H1 (cell line): ENCODE results near the gene DGKH. TPM values are rescaled to one million over a fixed set of nuclear protein-coding genes. Genes with fewer than 3 reads are reported as not detected.

Experiments used
- CTCF ChIA-PET: fragments of 300-600 bp; sonication (Branson Sonifier 250); formaldehyde crosslinking; loops from one replicate; lab custom pipeline; 2021; ENCODE audit not compliant: partially characterized antibody; lab: Charles Lee
- POLR2A ChIA-PET: fragments of 300-600 bp; sonication (Branson Sonifier 250); formaldehyde crosslinking; loops from one replicate; lab custom pipeline; 2021; ENCODE audit warnings: inconsistent platforms; ENCODE audit not compliant: partially characterized antibody; lab: Charles Lee
- DNase-seq, 2 experiments: peaks; one replicate each; pipeline versions ENCODE4 v3.0.0 to v3.0.0-alpha.2; 2010 to 2022; ENCODE audit warnings: low spot score in 2 of 2, low read depth in 1 of 2, mixed read lengths in 1 of 2
- FAIRE-seq: peaks from 2 replicates; lab custom pipeline; 2011; peaks lifted over from hg19 to GRCh38; lab: Jason Lieb, UNC
- H2AFZ ChIP-seq: 2 replicates; pipeline ENCODE4 v1.8.1; 2012; ENCODE audit warnings: low read length, inconsistent platforms
- H2AK5ac ChIP-seq: 2 replicates; pipeline ENCODE4 v1.6.1; 2013; ENCODE audit warnings: low read depth, low read length
- H2BK120ac ChIP-seq: replicated peaks from 2 replicates; pipeline ENCODE3; 2013; ENCODE audit warnings: low read depth, low read length, inconsistent platforms
- H2BK12ac ChIP-seq: 2 replicates; pipeline ENCODE4 v1.6.1; 2013; ENCODE audit warnings: low read depth, low read length
- H2BK15ac ChIP-seq: 2 replicates; pipeline ENCODE4 v1.6.1; 2013; ENCODE audit warnings: low read length
- H2BK20ac ChIP-seq: 2 replicates; pipeline ENCODE4 v1.6.1; 2013; ENCODE audit warnings: low read length
- H2BK5ac ChIP-seq: 2 replicates; pipeline ENCODE4 v1.6.1; 2013; ENCODE audit warnings: low read depth, low read length
- H3K14ac ChIP-seq: 2 replicates; pipeline ENCODE4 v1.6.1; 2013; ENCODE audit warnings: inconsistent platforms; ENCODE audit not compliant: insufficient read length
- H3K18ac ChIP-seq: 2 replicates; pipeline ENCODE4 v1.6.1; 2013; ENCODE audit warnings: low read length; ENCODE audit errors: extremely low read depth
- H3K23ac ChIP-seq: 2 replicates; pipeline ENCODE4 v1.6.1; 2013; ENCODE audit warnings: inconsistent platforms; ENCODE audit not compliant: insufficient read length
- H3K23me2 ChIP-seq: 2 replicates; pipeline ENCODE4 v1.6.1; 2013; ENCODE audit warnings: low read depth, low read length
- H3K27ac ChIP-seq: 2 replicates; pipeline ENCODE4 v1.6.1; 2011; ENCODE audit warnings: low read depth, low read length, inconsistent platforms
- H3K27me3 ChIP-seq, 4 experiments: replicated peaks in 1 of 4; 1 replicate in 1 of 4; 2 replicates in 3 of 4; pipeline versions ENCODE4 v1.6.1 to v1.8.1; 2011 to 2013; ENCODE audit warnings: low read length in 3 of 4, mild to moderate bottlenecking in 3 of 4, inconsistent platforms in 2 of 4, mixed read lengths in 2 of 4, moderate library complexity in 1 of 4; ENCODE audit not compliant: control insufficient read depth in 3 of 4, insufficient read depth in 3 of 4; ENCODE audit errors: extremely low read depth in 1 of 4
- H3K36me3 ChIP-seq, 4 experiments: 2 replicates each; pipeline versions ENCODE4 v1.6.1 to v1.8.1; 2011 to 2013; ENCODE audit warnings: mild to moderate bottlenecking in 4 of 4, low read length in 3 of 4, moderate library complexity in 2 of 4, control low read depth in 1 of 4, inconsistent platforms in 1 of 4; ENCODE audit not compliant: insufficient read depth in 4 of 4, control insufficient read depth in 2 of 4
- H3K4ac ChIP-seq: replicated peaks from 2 replicates; pipeline ENCODE3; 2013; ENCODE audit warnings: low read length, low read depth, mixed read lengths, inconsistent platforms; ENCODE audit not compliant: insufficient read length
- H3K4me1 ChIP-seq, 4 experiments: replicated peaks in 1 of 4; 1 replicate in 1 of 4; 2 replicates in 3 of 4; pipeline versions ENCODE4 v1.6.1 to v1.8.1; 2011 to 2013; ENCODE audit warnings: low read length in 3 of 4, inconsistent platforms in 2 of 4, mixed read lengths in 1 of 4; ENCODE audit not compliant: insufficient read depth in 4 of 4, control insufficient read depth in 3 of 4
- H3K4me2 ChIP-seq, 2 experiments: 2 replicates each; pipeline versions ENCODE4 v1.6.1 to v1.8.1; 2011 to 2013; ENCODE audit warnings: low read depth in 2 of 2, low read length in 2 of 2, control low read depth in 1 of 2, inconsistent platforms in 1 of 2, mild to moderate bottlenecking in 1 of 2; ENCODE audit not compliant: insufficient read depth in 1 of 2
- H3K4me3 ChIP-seq, 4 experiments: fragments of 200-600, 300-600 bp in 1 of 4; sonication (generic), shearing (Covaris generic), sonication (Bioruptor Twin) in 1 of 4; 2 replicates each; pipeline versions ENCODE4 v1.5.1 to v1.8.1; 2011 to 2016; ENCODE audit warnings: low read length in 4 of 4, low read depth in 3 of 4, control low read depth in 2 of 4, inconsistent platforms in 2 of 4, mild to moderate bottlenecking in 2 of 4, mixed read lengths in 1 of 4, moderate library complexity in 1 of 4; ENCODE audit not compliant: insufficient read depth in 2 of 4; ENCODE audit errors: extremely low read depth in 1 of 4
- H3K56ac ChIP-seq: replicated peaks from 2 replicates; pipeline ENCODE3; 2013; ENCODE audit warnings: low read depth, mild to moderate bottlenecking, mixed read lengths, low read length, inconsistent platforms; ENCODE audit not compliant: insufficient read length
- H3K79me1 ChIP-seq: 2 replicates; pipeline ENCODE4 v1.6.1; 2013; ENCODE audit warnings: low read depth, low read length, control low read depth
- H3K79me2 ChIP-seq, 2 experiments: 2 replicates each; pipeline versions ENCODE4 v1.6.1 to v1.8.1; 2012 to 2013; ENCODE audit warnings: low read length in 2 of 2, mild to moderate bottlenecking in 2 of 2, inconsistent platforms in 1 of 2; ENCODE audit not compliant: insufficient read depth in 2 of 2, control insufficient read depth in 1 of 2
- H3K9ac ChIP-seq, 4 experiments: replicated peaks in 1 of 4; 1 replicate in 1 of 4; 2 replicates in 3 of 4; pipeline versions ENCODE4 v1.6.1 to v1.8.1; 2011 to 2013; ENCODE audit warnings: low read depth in 3 of 4, low read length in 3 of 4, control low read depth in 2 of 4, mild to moderate bottlenecking in 2 of 4, moderate library complexity in 2 of 4, inconsistent platforms in 1 of 4; ENCODE audit errors: extremely low read depth in 1 of 4
- H3K9me3 ChIP-seq, 2 experiments: 2 replicates each; pipeline versions ENCODE4 v1.6.1 to v1.8.1; 2012 to 2013; ENCODE audit warnings: mild to moderate bottlenecking in 2 of 2, moderate library complexity in 2 of 2, control low read depth in 1 of 2, inconsistent platforms in 1 of 2, low read depth in 1 of 2, low read length in 1 of 2, mixed read lengths in 1 of 2; ENCODE audit not compliant: insufficient read depth in 2 of 2
- H4K20me1 ChIP-seq, 2 experiments: replicated peaks in 1 of 2; 2 replicates each; pipeline versions ENCODE3 to v1.8.1; 2011 to 2013; ENCODE audit warnings: inconsistent platforms in 2 of 2, low read length in 2 of 2, mild to moderate bottlenecking in 1 of 2; ENCODE audit not compliant: insufficient read depth in 2 of 2, control insufficient read depth in 1 of 2
- H4K5ac ChIP-seq: 2 replicates; pipeline ENCODE4 v1.6.1; 2013; ENCODE audit warnings: low read length, low read depth, mixed read lengths, inconsistent platforms; ENCODE audit not compliant: insufficient read length
- H4K8ac ChIP-seq: 2 replicates; pipeline ENCODE4 v1.8.0; 2013; ENCODE audit warnings: mild to moderate bottlenecking, moderate library complexity, low read length, inconsistent platforms; ENCODE audit not compliant: insufficient read depth; ENCODE audit errors: extremely low read depth
- H4K91ac ChIP-seq: replicated peaks from 2 replicates; pipeline ENCODE3; 2013; ENCODE audit warnings: low read length, mixed read lengths, inconsistent platforms; ENCODE audit not compliant: insufficient read length
- ASH2L ChIP-seq: fragments of 200-600, 300-600 bp; sonication (generic); IDR thresholded peaks from one replicate; pipeline ENCODE4 v1.7.1; 2017; ENCODE audit warnings: low read length
- BCL11A ChIP-seq, 2 experiments: IDR thresholded peaks; one replicate each; pipeline ENCODE4 v1.6.1; 2011; ENCODE audit warnings: low read depth in 2 of 2, low read length in 2 of 2, mild to moderate bottlenecking in 2 of 2
- CBX5 ChIP-seq: fragments of 300-800, 300-1000 bp; sonication (generic); IDR thresholded peaks from 2 replicates; pipeline ENCODE4 v1.7.1; 2016; ENCODE audit warnings: antibody characterized with exemption, low read length, low read depth
- FOSL1 ChIP-seq: IDR thresholded peaks from 2 replicates; pipeline ENCODE4 v1.6.1; 2011; ENCODE audit warnings: mild to moderate bottlenecking, low read depth, low read length, moderate library complexity; ENCODE audit not compliant: insufficient read depth
- HDAC6 ChIP-seq: IDR thresholded peaks from one replicate; pipeline ENCODE4 v1.7.1; 2012; ENCODE audit warnings: low read depth, mild to moderate bottlenecking, inconsistent platforms, low read length, moderate library complexity
- JUN ChIP-seq: IDR thresholded peaks from 2 replicates; pipeline ENCODE4 v1.6.1; 2011; ENCODE audit warnings: low read depth, mild to moderate bottlenecking, improper control_type of control experiment, low read length
- JUND ChIP-seq: IDR thresholded peaks from 2 replicates; pipeline ENCODE4 v1.6.1; 2011; ENCODE audit warnings: mild to moderate bottlenecking, improper control_type of control experiment, low read length
- KDM5A ChIP-seq: fragments of 200-600 bp; IDR thresholded peaks from 2 replicates; pipeline ENCODE4 v1.7.1; 2012; ENCODE audit warnings: mild to moderate bottlenecking, low read length, inconsistent platforms, mixed read lengths
- PHF8 ChIP-seq: fragments of 200-600 bp; sonication (generic); conservative IDR thresholded peaks from 2 replicates; pipeline ENCODE4 v1.7.1; 2012; ENCODE audit warnings: low read depth, mild to moderate bottlenecking, inconsistent platforms, low read length, moderate library complexity
- POU5F1 ChIP-seq: IDR thresholded peaks from 2 replicates; pipeline ENCODE4 v1.6.1; 2011; ENCODE audit warnings: low read depth, mild to moderate bottlenecking, low read length, moderate library complexity
- RAD21 ChIP-seq, 2 experiments: IDR thresholded peaks in 1 of 2; conservative IDR thresholded peaks in 1 of 2; 2 replicates each; pipeline ENCODE4 v1.6.1; 2011; ENCODE audit warnings: low read depth in 2 of 2, low read length in 2 of 2, improper control_type of control experiment in 1 of 2, inconsistent platforms in 1 of 2, mild to moderate bottlenecking in 1 of 2, moderate library complexity in 1 of 2
- TAF7 ChIP-seq: optimal IDR thresholded peaks from 2 replicates; pipeline ENCODE3; 2011; ENCODE audit warnings: low read depth, mild to moderate bottlenecking, inconsistent platforms, low read length, moderate library complexity, borderline replicate concordance
- polyA plus RNA-seq, 7 experiments: library from polyadenylated mRNA; depleted of rRNA in 3 of 7; stranded (reverse) in 5 of 7; unstranded in 2 of 7; fragments of >200 nt in 5 of 7; fragments of 200-250 nt in 2 of 7; gene quantifications; 1 replicate in 5 of 7; 2 replicates in 1 of 7; 4 replicates in 1 of 7; pipeline versions ENCODE4 v1.2.1 to v1.2.3, GENCODE V29; 2011 to 2013; ENCODE audit warnings: missing spikeins in 2 of 7, mixed read lengths in 2 of 7
- total RNA-seq: library from RNA; stranded (reverse); fragmentation: NEBNext Ultra II Directional; extraction: Animal tissue kit (Norgen Biotek cat#: 25700); gene quantifications from 2 replicates; pipeline ENCODE4 v1.2.1, GENCODE V29; 2021
- TF ChIP-seq, protein P1 (sequence below): IDR thresholded peaks from 2 replicates; pipeline ENCODE4 v1.6.1; 2012; ENCODE audit warnings: low read length, inconsistent platforms
- TF ChIP-seq, protein P2 (sequence below): IDR thresholded peaks from 2 replicates; pipeline ENCODE4 v1.6.1; 2012; ENCODE audit warnings: inconsistent platforms

Gene DGKH
- total and polyA plus RNA-seq, 2 of the 8 experiments (the other 6 are each of a cell fraction or from before 2014, with no cell fraction given): 2.1 to 7.9 TPM

DNA sequence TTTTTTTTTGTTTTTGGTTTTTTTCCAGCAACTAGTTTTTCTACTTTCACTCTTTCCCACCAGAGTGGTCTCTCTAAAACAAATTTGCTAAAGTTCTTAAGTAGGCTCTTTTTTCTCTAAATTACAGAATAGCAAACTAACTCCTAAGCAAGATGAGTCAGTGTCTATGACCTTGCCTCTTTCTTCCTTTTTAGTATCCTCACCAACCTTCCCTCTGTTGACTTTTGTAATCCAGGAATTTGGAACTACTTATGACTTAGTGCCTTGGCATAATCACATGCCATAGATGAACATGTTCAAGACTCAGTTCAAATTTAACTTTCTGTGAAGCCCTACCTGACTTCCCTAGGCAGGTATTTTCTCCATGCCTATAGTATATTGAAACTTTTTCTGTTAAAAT is 191.2 kb downstream of the DGKH start:
- FAIRE-seq: no peak
- CTCF ChIA-PET: no interaction called here

More for the DNA sequence above, 191.2 kb downstream of the DGKH start:
- no peaks in the 10 kb centered on the region for H3K36me3 ChIP-seq
- no peak overlapping the region for H2BK12ac ChIP-seq
- no peaks in the 10 kb centered on the region for H3K79me2 ChIP-seq
- no peak overlapping the region for H3K27ac ChIP-seq
- TF ChIP-seq BCL11A (IDR thresholded peaks at IDR 0.05; ENCODE audit: low read depth in 2 of 2, low read length in 2 of 2): no peak
- no peak for TF ChIP-seq JUND
- TF ChIP-seq TAF7: no peak
- TF ChIP-seq, protein P1, sequence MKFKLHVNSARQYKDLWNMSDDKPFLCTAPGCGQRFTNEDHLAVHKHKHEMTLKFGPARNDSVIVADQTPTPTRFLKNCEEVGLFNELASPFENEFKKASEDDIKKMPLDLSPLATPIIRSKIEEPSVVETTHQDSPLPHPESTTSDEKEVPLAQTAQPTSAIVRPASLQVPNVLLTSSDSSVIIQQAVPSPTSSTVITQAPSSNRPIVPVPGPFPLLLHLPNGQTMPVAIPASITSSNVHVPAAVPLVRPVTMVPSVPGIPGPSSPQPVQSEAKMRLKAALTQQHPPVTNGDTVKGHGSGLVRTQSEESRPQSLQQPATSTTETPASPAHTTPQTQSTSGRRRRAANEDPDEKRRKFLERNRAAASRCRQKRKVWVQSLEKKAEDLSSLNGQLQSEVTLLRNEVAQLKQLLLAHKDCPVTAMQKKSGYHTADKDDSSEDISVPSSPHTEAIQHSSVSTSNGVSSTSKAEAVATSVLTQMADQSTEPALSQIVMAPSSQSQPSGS: no peak
- TF ChIP-seq RAD21 (IDR thresholded peaks at IDR 0.05 in 1 of 2, conservative IDR thresholded peaks at IDR 0.05 in 1 of 2; ENCODE audit: low read depth in 2 of 2, low read length in 2 of 2): no peak
- TF ChIP-seq KDM5A: no peak
- TF ChIP-seq, protein P2, sequence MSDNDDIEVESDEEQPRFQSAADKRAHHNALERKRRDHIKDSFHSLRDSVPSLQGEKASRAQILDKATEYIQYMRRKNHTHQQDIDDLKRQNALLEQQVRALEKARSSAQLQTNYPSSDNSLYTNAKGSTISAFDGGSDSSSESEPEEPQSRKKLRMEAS: no peak
- TF ChIP-seq JUN: no peak
- no peak for TF ChIP-seq ASH2L
- TF ChIP-seq HDAC6: no peak
- TF ChIP-seq PHF8: no peak
- no peak for TF ChIP-seq POU5F1
- TF ChIP-seq FOSL1: no peak
- TF ChIP-seq CBX5: no peak
- TF ChIP-seq, all 59 proteins: peak for 0
- Histone ChIP-seq H3K4me2 (no peak overlapping the region), H2AK5ac (no peak overlapping the region), H2BK15ac (no peak overlapping the region), H3K79me1 (no peaks in the 10 kb centered on the region), H3K4ac (no peak overlapping the region), H3K23ac (peak overlapping the region; percentile 92), H2BK5ac (no peak overlapping the region), H3K14ac (no peak overlapping the region), H4K91ac (no peak overlapping the region), H2AFZ (no peak overlapping the region), H2BK120ac (no peak overlapping the region), H4K20me1 (no peaks in the 10 kb centered on the region), H3K23me2 (no peaks in the 10 kb centered on the region), H4K5ac (no peak overlapping the region), H3K18ac (no peak overlapping the region), H3K9ac (no peak overlapping the region), H3K9me3 (no peaks in the 10 kb centered on the region), H3K4me3 (no peak overlapping the region), H3K27me3 (no peaks in the 10 kb centered on the region; a peak in 1 of 7 replicates), H3K4me1 (no peaks in the 10 kb centered on the region), H2BK20ac (no peak overlapping the region), H3K56ac (no peak overlapping the region), H4K8ac (no peak overlapping the region)
- POLR2A ChIA-PET: interaction anchor here (0.6 kb wide), 1 partner anchor 1345 kb away, joined by 3 read pairs; no protein-coding TSS in a partner anchor
- DNase-seq: no peak
